ENCODE measurements around the gene CKB. TPM values are rescaled to one million over a fixed set of nuclear protein-coding genes. Genes with fewer than 3 reads are reported as not detected.
A peak's percentile ranks its signal among the peaks of the same experiment; 100 is the strongest.

CKB gene
- total and polyA plus RNA-seq, 10 donors = 8.0 to 28.4 (median 16.1) TPM

GRCh38 chr14:103496776-103497175, 25.9 kb downstream of the CKB start:
- no peak for DNase-seq
- Histone ChIP-seq H3K27me3 (replicated peaks in 1 of 7) (no peaks in the 10 kb centered on the region), H3K36me3 (peaks cover 0 to 100% (median 76%) of the 10 kb centered on the region in 6 donors), H3K27ac (no peak overlapping the region), H3K9me3 (no peaks in the 10 kb centered on the region), H3K4me1 (peaks cover 0 to 21% (median 9%) of the 10 kb centered on the region in 6 donors), H3K4me3 (no peak overlapping the region)
- no peak for TF ChIP-seq CTCF (IDR thresholded peaks at IDR 0.05 in 8 of 11, conservative IDR thresholded peaks at IDR 0.05 in 3 of 11)
- WGBS, 5 donors = 0 to 42% (median 34%) methylated on average over 1 of the region's 1 CpG
- intact Hi-C loops (cut with DNase I; ENCODE audit: low total_unique reads) = no loop called here

GRCh38 chr14:103495854-103496253, 26.8 kb downstream of the CKB start:
- Histone ChIP-seq H3K9me3 (no peaks in the 10 kb centered on the region), H3K4me1 (peaks cover 0 to 12% (median 9%) of the 10 kb centered on the region in 6 donors), H3K36me3 (peaks cover 0 to 100% (median 75%) of the 10 kb centered on the region in 6 donors), H3K4me3 (no peak overlapping the region), H3K27ac (peak overlapping the region in 1 of 8 donors; percentile 22), H3K27me3 (replicated peaks in 1 of 7) (no peaks in the 10 kb centered on the region)
- intact Hi-C loops (cut with DNase I; ENCODE audit: low total_unique reads) = no loop called here
- TF ChIP-seq POLR2AphosphoS5 (IDR thresholded peaks at IDR 0.05) (peak in 1 of 3 donors; percentile 8), CTCF (IDR thresholded peaks at IDR 0.05 in 8 of 11, conservative IDR thresholded peaks at IDR 0.05 in 3 of 11) (no peak)
- WGBS, 5 donors = 72 to 95% (median 85%) methylated on average over 2 of the region's 2 CpGs
- no peak for DNase-seq

GRCh38 chr14:103492156-103492925, 30.3 kb downstream of the CKB start:
- intact Hi-C loops (cut with DNase I; ENCODE audit: low total_unique reads) = no loop called here
- no peak for DNase-seq
- peaks cover 0 to 100% (median 93%) of the 10 kb centered on the region in 6 donors for H3K36me3 ChIP-seq

More at GRCh38 chr14:103492156-103492925, 30.3 kb downstream of the CKB start:
- H3K27ac ChIP-seq = no peak overlapping the region
- H3K4me3 ChIP-seq = no peak overlapping the region
- H3K9me3 ChIP-seq = no peaks in the 10 kb centered on the region
- no peaks in the 10 kb centered on the region for H3K27me3 ChIP-seq (replicated peaks in 1 of 7)
- H3K4me1 ChIP-seq = no peaks in the 10 kb centered on the region
- TF ChIP-seq CTCF (IDR thresholded peaks at IDR 0.05 in 8 of 11, conservative IDR thresholded peaks at IDR 0.05 in 3 of 11) = no peak
- no peak for TF ChIP-seq POLR2AphosphoS5 (IDR thresholded peaks at IDR 0.05)
- TF ChIP-seq POLR2A (IDR thresholded peaks at IDR 0.05) = no peak
- WGBS, 5 donors = 62 to 84% (median 74%) methylated on average over 6 of the region's 6 CpGs
